ENCODE results near the gene MUC3A.

DNA sequence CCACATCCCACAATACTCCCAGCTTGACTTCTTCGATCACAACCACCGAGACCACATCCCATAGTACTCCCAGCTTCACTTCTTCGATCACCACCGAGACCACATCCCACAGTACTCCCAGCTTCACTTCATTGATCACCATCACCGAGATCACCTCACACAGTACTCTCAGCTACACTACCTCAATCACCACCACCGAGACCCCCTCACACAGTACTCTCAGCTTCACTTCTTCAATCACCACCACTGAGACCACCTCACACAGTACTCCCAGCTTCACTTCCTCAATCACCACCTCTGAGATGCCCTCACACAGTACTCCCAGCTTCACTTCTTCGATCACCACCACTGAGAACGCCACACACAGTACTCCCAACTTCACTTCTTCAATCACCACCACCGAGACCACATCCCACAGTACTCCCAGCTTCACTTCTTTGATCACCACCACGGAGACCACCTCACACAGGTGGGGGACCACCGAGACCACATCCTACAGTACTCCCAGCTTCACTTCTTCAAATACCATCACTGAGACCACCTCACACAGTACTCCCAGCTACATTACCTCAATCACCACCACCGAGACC is 8.6 kb downstream of the MUC3A start:
- TF ChIP-seq, protein P1, sequence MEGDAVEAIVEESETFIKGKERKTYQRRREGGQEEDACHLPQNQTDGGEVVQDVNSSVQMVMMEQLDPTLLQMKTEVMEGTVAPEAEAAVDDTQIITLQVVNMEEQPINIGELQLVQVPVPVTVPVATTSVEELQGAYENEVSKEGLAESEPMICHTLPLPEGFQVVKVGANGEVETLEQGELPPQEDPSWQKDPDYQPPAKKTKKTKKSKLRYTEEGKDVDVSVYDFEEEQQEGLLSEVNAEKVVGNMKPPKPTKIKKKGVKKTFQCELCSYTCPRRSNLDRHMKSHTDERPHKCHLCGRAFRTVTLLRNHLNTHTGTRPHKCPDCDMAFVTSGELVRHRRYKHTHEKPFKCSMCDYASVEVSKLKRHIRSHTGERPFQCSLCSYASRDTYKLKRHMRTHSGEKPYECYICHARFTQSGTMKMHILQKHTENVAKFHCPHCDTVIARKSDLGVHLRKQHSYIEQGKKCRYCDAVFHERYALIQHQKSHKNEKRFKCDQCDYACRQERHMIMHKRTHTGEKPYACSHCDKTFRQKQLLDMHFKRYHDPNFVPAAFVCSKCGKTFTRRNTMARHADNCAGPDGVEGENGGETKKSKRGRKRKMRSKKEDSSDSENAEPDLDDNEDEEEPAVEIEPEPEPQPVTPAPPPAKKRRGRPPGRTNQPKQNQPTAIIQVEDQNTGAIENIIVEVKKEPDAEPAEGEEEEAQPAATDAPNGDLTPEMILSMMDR (tag by site-specific recombination; IDR thresholded peaks at IDR 0.05), result no peak
- TF ChIP-seq, protein P2, sequence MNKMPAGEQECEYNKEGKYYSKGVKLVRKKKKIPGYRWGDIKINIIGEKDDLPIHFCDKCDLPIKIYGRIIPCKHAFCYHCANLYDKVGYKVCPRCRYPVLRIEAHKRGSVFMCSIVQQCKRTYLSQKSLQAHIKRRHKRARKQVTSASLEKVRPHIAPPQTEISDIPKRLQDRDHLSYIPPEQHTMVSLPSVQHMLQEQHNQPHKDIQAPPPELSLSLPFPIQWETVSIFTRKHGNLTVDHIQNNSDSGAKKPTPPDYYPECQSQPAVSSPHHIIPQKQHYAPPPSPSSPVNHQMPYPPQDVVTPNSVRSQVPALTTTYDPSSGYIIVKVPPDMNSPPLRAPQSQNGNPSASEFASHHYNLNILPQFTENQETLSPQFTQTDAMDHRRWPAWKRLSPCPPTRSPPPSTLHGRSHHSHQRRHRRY (tag by site-specific recombination; IDR thresholded peaks at IDR 0.05), result no peak
- TF ChIP-seq, protein P3, sequence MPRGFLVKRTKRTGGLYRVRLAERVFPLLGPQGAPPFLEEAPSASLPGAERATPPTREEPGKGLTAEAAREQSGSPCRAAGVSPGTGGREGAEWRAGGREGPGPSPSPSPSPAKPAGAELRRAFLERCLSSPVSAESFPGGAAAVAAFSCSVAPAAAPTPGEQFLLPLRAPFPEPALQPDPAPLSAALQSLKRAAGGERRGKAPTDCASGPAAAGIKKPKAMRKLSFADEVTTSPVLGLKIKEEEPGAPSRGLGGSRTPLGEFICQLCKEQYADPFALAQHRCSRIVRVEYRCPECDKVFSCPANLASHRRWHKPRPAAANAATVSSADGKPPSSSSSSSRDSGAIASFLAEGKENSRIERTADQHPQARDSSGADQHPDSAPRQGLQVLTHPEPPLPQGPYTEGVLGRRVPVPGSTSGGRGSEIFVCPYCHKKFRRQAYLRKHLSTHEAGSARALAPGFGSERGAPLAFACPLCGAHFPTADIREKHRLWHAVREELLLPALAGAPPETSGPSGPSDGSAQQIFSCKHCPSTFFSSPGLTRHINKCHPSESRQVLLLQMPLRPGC (tag by site-specific recombination; IDR thresholded peaks at IDR 0.05), result no peak
- TF ChIP-seq KLF9 (tag by site-specific recombination; IDR thresholded peaks at IDR 0.05; ENCODE audit: low read depth) (no peak), YY1 (tag by site-specific recombination; IDR thresholded peaks at IDR 0.05) (no peak), ZNF37A (tag by site-specific recombination; IDR thresholded peaks at IDR 0.05) (no peak)
- TF ChIP-seq, protein P4, sequence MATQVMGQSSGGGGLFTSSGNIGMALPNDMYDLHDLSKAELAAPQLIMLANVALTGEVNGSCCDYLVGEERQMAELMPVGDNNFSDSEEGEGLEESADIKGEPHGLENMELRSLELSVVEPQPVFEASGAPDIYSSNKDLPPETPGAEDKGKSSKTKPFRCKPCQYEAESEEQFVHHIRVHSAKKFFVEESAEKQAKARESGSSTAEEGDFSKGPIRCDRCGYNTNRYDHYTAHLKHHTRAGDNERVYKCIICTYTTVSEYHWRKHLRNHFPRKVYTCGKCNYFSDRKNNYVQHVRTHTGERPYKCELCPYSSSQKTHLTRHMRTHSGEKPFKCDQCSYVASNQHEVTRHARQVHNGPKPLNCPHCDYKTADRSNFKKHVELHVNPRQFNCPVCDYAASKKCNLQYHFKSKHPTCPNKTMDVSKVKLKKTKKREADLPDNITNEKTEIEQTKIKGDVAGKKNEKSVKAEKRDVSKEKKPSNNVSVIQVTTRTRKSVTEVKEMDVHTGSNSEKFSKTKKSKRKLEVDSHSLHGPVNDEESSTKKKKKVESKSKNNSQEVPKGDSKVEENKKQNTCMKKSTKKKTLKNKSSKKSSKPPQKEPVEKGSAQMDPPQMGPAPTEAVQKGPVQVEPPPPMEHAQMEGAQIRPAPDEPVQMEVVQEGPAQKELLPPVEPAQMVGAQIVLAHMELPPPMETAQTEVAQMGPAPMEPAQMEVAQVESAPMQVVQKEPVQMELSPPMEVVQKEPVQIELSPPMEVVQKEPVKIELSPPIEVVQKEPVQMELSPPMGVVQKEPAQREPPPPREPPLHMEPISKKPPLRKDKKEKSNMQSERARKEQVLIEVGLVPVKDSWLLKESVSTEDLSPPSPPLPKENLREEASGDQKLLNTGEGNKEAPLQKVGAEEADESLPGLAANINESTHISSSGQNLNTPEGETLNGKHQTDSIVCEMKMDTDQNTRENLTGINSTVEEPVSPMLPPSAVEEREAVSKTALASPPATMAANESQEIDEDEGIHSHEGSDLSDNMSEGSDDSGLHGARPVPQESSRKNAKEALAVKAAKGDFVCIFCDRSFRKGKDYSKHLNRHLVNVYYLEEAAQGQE (tag by site-specific recombination; IDR thresholded peaks at IDR 0.05), result no peak
- TF ChIP-seq, protein P5, sequence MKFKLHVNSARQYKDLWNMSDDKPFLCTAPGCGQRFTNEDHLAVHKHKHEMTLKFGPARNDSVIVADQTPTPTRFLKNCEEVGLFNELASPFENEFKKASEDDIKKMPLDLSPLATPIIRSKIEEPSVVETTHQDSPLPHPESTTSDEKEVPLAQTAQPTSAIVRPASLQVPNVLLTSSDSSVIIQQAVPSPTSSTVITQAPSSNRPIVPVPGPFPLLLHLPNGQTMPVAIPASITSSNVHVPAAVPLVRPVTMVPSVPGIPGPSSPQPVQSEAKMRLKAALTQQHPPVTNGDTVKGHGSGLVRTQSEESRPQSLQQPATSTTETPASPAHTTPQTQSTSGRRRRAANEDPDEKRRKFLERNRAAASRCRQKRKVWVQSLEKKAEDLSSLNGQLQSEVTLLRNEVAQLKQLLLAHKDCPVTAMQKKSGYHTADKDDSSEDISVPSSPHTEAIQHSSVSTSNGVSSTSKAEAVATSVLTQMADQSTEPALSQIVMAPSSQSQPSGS (tag by site-specific recombination; IDR thresholded peaks at IDR 0.05; ENCODE audit: low read depth), result no peak
- TF ChIP-seq, protein P6, sequence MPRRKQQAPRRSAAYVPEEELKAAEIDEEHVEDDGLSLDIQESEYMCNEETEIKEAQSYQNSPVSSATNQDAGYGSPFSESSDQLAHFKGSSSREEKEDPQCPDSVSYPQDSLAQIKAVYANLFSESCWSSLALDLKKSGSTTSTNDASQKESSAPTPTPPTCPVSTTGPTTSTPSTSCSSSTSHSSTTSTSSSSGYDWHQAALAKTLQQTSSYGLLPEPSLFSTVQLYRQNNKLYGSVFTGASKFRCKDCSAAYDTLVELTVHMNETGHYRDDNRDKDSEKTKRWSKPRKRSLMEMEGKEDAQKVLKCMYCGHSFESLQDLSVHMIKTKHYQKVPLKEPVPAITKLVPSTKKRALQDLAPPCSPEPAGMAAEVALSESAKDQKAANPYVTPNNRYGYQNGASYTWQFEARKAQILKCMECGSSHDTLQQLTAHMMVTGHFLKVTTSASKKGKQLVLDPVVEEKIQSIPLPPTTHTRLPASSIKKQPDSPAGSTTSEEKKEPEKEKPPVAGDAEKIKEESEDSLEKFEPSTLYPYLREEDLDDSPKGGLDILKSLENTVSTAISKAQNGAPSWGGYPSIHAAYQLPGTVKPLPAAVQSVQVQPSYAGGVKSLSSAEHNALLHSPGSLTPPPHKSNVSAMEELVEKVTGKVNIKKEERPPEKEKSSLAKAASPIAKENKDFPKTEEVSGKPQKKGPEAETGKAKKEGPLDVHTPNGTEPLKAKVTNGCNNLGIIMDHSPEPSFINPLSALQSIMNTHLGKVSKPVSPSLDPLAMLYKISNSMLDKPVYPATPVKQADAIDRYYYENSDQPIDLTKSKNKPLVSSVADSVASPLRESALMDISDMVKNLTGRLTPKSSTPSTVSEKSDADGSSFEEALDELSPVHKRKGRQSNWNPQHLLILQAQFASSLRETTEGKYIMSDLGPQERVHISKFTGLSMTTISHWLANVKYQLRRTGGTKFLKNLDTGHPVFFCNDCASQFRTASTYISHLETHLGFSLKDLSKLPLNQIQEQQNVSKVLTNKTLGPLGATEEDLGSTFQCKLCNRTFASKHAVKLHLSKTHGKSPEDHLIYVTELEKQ (tag by site-specific recombination; IDR thresholded peaks at IDR 0.05; ENCODE audit: borderline replicate concordance), result no peak

All from HEK293 (cell line).